NCI-H1092 treated with DMSO at 0.1 percent for 48 hours (cell line): ENCODE results near the gene HP1BP3.
A peak's percentile ranks its signal among the peaks of the same experiment; 100 is the strongest.

Experiments
- DNase-seq: peaks from one replicate; lab custom pipeline; 2025; lab: John Stamatoyannopoulos, UW

HP1BP3 gene

GRCh38 chr1:20770314-20771087 is 16.6 kb downstream of the HP1BP3 start:
- no peak for DNase-seq

- DNase-seq, result no peak
Observed at GRCh38 chr1:20767271-20767670, 19.8 kb downstream of the HP1BP3 start.

- DNase-seq, result no peak
Observed at GRCh38 chr1:20763417-20763816, 23.7 kb downstream of the HP1BP3 start.

GRCh38 chr1:20760322-20760721 is 26.8 kb downstream of the HP1BP3 start:
- no peak for DNase-seq

GRCh38 chr1:20753589-20753988 is 33.5 kb downstream of the HP1BP3 start:
- no peak for DNase-seq

GRCh38 chr1:20751462-20751990 is 35.6 kb downstream of the HP1BP3 start:
- no peak for DNase-seq

GRCh38 chr1:20742671-20743070 is 44.4 kb downstream of the HP1BP3 start:
- no peak for DNase-seq

- no peak for DNase-seq
Observed at GRCh38 chr1:20740781-20741180, 46.3 kb downstream of the HP1BP3 start.

GRCh38 chr1:20739225-20739624 is 47.9 kb downstream of the HP1BP3 start:
- DNase-seq, result no peak

- DNase-seq, result no peak
Observed at GRCh38 chr1:20735581-20736111, 51.5 kb downstream of the HP1BP3 start.

- DNase-seq, result no peak
Observed at GRCh38 chr1:20733360-20733975, 53.6 kb downstream of the HP1BP3 start.

- peak; percentile 78 for DNase-seq
Observed at GRCh38 chr1:20732588-20733359, 54.3 kb downstream of the HP1BP3 start, which contains the start of gene SH2D5. Gene SH2D5 (minus strand): TSS chr1:20732703. CDS start chr1:20728044, 4,659 bp downstream.

GRCh38 chr1:20732071-20732587 is 55.0 kb downstream of the HP1BP3 start:
- DNase-seq, result peak; percentile 80

GRCh38 chr1:20731057-20731991 is 55.8 kb downstream of the HP1BP3 start:
- DNase-seq, result no peak

- DNase-seq, result no peak
Observed at GRCh38 chr1:20730690-20731056, 56.4 kb downstream of the HP1BP3 start.

- no peak for DNase-seq
Observed at GRCh38 chr1:20729990-20730689, 57.0 kb downstream of the HP1BP3 start.

- peak; percentile 42 for DNase-seq
Observed at GRCh38 chr1:20729155-20729931, 57.8 kb downstream of the HP1BP3 start.

GRCh38 chr1:20728371-20729154 is 58.5 kb downstream of the HP1BP3 start:
- DNase-seq, result no peak
